Esophagus muscularis mucosa (tissue), 3 donors: ENCODE results near the gene PCDHA5.
"Not testable (repeated sequence)": the region's sequence is repeated elsewhere in the genome, so short reads cannot be mapped to it uniquely, and the experiment has no call there.

ENCODE experiments used
- CTCF ChIP-seq, 3 experiments: fragments of 200-600 bp in 2 of 3; fragments of 450-650 bp in 1 of 3; sonication (generic) in 2 of 3; IDR thresholded peaks; one replicate each; pipeline ENCODE4 v1.5.1; 2017 to 2019; ENCODE audit warnings: antibody characterized with exemption in 3 of 3, mild to moderate bottlenecking in 2 of 3, moderate library complexity in 1 of 3
- POLR2A ChIP-seq: fragments of 450-650 bp; IDR thresholded peaks from one replicate; pipeline ENCODE4 v1.6.1; 2017; ENCODE audit warnings: antibody characterized with exemption, moderate library complexity, mild to moderate bottlenecking, low read depth

GRCh38 chr5:140834439-140835008 lies 13.1 kb downstream of the PCDHA5 start:
- TF ChIP-seq CTCF (IDR thresholded peaks at IDR 0.05); POLR2A: not testable (repeated sequence)
